ENCODE results near the gene SLC38A1. TPM values are rescaled to one million over a fixed set of nuclear protein-coding genes. Genes with fewer than 3 reads are reported as not detected.

The SLC38A1 gene
- total RNA-seq, 6 donors from 2014 or later = 12.7 to 75.7 (median 49.9) TPM

DNA sequence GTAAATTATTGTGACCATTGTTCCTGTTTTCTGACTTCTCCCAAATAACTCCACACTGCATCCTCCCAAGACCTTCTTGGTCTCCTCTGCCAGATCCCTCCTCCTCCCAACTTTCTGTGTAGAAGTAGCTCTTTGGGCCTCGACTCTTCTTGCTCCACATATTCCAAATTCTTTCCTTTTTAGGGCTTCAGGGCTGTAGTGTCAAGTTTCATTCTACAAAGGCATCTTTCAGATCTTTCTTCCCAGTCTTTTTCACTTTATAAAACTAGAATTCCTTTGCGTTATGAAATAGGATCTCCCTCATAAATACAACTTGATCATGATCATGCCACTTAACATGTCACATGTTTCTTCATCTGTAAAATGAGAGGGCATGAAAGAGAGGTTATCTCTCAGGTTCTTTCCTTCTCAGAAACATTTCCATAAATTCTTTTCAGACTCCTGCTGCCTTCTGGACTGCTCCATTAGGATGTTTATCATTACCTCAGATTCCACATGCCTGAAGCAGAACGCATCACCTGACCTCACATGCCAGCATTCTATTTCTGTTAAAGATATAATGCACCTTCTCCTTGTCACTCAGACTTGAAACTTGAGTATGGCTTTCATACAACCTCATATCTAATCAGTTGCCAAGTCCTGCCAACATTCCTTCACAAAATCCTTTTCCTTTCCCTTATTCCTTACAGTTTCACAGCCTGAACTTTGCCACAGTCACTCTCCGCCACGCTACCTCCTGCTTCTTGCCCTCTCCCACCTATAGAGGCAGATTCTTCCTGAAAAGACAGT, 8.5 kb downstream of the SLC38A1 start:
- no peak overlapping the region for H3K27ac ChIP-seq
- peaks cover 0 to 11% (median 3%) of the 10 kb centered on the region in 4 donors for H3K4me1 ChIP-seq
- 57 to 70% methylated on average over 5 of the region's 5 CpGs for WGBS, 2 donors
- no peak for DNase-seq
- no peak overlapping the region for H3K4me3 ChIP-seq
- H3K36me3 ChIP-seq = no peaks in the 10 kb centered on the region
- no peak for ATAC-seq (ENCODE audit: low FRiP score in 2 of 2)
- H3K27me3 ChIP-seq = no peaks in the 10 kb centered on the region
- TF ChIP-seq POLR2A (IDR thresholded peaks at IDR 0.05) (no peak), EP300 (IDR thresholded peaks at IDR 0.05) (no peak), CTCF (IDR thresholded peaks at IDR 0.05) (no peak), POLR2AphosphoS5 (IDR thresholded peaks at IDR 0.05) (no peak)
- no peaks in the 10 kb centered on the region for H3K9me3 ChIP-seq

DNA sequence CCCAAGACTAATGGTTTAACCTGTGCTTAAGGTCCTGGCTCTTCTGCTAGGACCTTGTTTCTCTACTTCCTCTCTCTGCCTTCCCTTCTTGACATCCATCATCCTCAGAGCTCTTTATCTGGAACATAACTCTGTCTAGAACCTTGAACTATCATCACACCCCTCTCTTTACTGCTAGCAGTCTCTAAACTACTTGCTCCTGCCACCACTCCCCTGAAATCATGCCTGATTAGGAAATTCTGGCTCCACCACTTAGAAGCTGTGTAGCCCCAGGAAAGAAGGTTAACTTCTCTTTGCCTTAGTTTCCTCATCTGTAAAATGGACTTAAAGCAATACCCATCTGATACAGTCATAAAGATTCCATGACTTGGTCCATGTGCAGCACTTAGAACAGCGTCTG, 9.1 kb downstream of the SLC38A1 start:
- 67 to 82% methylated on average over 1 of the region's 1 CpG for WGBS, 2 donors
- H3K27ac ChIP-seq = no peak overlapping the region

DNA sequence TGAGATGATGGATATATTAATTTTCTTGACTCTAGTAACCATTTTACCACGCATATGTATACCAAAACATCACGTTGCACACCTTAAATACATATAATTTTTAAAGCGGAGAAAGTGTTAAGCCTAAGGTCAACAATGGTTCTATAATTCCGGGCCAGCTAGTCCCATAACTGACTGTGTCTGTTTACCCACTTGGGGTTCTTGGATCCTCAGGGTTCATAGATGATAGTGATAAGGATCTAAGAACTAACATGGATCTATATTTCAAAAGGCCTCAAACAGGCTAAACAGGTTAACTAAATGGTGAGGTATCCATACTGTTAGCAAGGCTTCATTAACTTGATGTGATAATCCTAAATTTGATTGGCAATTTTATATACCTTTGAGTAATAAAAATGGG, 9.8 kb downstream of the SLC38A1 start:
- Histone ChIP-seq H3K9me3 (no peaks in the 10 kb centered on the region), H3K36me3 (no peaks in the 10 kb centered on the region), H3K4me3 (no peak overlapping the region), H3K27me3 (no peaks in the 10 kb centered on the region), H3K27ac (no peak overlapping the region), H3K4me1 (peaks cover 0 to 11% (median 3%) of the 10 kb centered on the region in 4 donors)
- WGBS, 2 donors = 81 to 88% methylated on average over 4 of the region's 4 CpGs
- no peak for DNase-seq
- no peak for TF ChIP-seq POLR2A (IDR thresholded peaks at IDR 0.05)
- TF ChIP-seq POLR2AphosphoS5 (IDR thresholded peaks at IDR 0.05) = no peak
- no peak for TF ChIP-seq CTCF (IDR thresholded peaks at IDR 0.05)
- TF ChIP-seq EP300 (IDR thresholded peaks at IDR 0.05) = no peak
- no peak for ATAC-seq (ENCODE audit: low FRiP score in 2 of 2)

More for the DNA sequence above, 9.1 kb downstream of the SLC38A1 start:
- Histone ChIP-seq H3K4me1 (peaks cover 0 to 11% (median 3%) of the 10 kb centered on the region in 4 donors), H3K27me3 (no peaks in the 10 kb centered on the region), H3K4me3 (no peak overlapping the region), H3K9me3 (no peaks in the 10 kb centered on the region), H3K36me3 (no peaks in the 10 kb centered on the region)
- ATAC-seq (ENCODE audit: low FRiP score in 2 of 2) (no peak), DNase-seq (no peak)
- TF ChIP-seq CTCF (IDR thresholded peaks at IDR 0.05) (no peak), EP300 (IDR thresholded peaks at IDR 0.05) (no peak), POLR2A (IDR thresholded peaks at IDR 0.05) (no peak), POLR2AphosphoS5 (IDR thresholded peaks at IDR 0.05) (no peak)

- no peaks in the 10 kb centered on the region for H3K27me3 ChIP-seq
- no peak overlapping the region for H3K4me3 ChIP-seq
- peaks cover 0 to 3% (median 0%) of the 10 kb centered on the region in 4 donors for H3K36me3 ChIP-seq
- H3K9me3 ChIP-seq = no peaks in the 10 kb centered on the region
- no peak overlapping the region for H3K27ac ChIP-seq
- peaks cover 0 to 11% (median 3%) of the 10 kb centered on the region in 4 donors for H3K4me1 ChIP-seq
- DNase-seq (no peak), ATAC-seq (ENCODE audit: low FRiP score in 2 of 2) (no peak)
- TF ChIP-seq EP300 (IDR thresholded peaks at IDR 0.05) = no peak
- no peak for TF ChIP-seq POLR2A (IDR thresholded peaks at IDR 0.05)
- TF ChIP-seq POLR2AphosphoS5 (IDR thresholded peaks at IDR 0.05) = no peak
- TF ChIP-seq CTCF (IDR thresholded peaks at IDR 0.05) = no peak
- WGBS, 2 donors = 85 to 86% methylated on average over 2 of the region's 2 CpGs
These were observed 10.7 kb downstream of the SLC38A1 start for GRCh38 chr12:46258129-46258528.

DNA sequence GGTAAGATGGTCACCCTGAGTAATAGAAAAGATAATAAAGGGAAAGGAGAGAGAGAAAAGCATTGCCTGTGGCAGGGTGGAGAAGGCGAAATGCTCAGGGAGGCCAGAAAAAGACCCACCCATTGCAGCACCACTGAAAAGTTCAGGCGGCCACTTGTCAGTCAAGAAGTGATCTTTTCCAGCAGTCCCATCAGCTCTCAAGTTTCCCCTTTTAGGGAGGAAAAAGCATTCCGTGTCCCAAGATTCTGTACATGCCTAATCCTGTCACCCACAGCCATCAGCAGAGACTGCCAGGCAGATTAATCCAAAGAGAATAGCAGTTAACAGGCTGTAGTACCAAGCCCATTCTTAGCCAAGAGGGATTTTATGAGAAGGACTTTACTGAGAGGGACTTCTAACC, 11.9 kb downstream of the SLC38A1 start:
- Histone ChIP-seq H3K4me1 (peaks cover 0 to 11% (median 3%) of the 10 kb centered on the region in 4 donors), H3K9me3 (no peaks in the 10 kb centered on the region), H3K27me3 (no peaks in the 10 kb centered on the region), H3K27ac (no peak overlapping the region), H3K36me3 (peaks cover 0 to 3% (median 0%) of the 10 kb centered on the region in 4 donors), H3K4me3 (no peak overlapping the region)
- 89 to 92% methylated on average over 3 of the region's 3 CpGs for WGBS, 2 donors
- DNase-seq (no peak), ATAC-seq (ENCODE audit: low FRiP score in 2 of 2) (no peak)
- no peak for TF ChIP-seq POLR2A (IDR thresholded peaks at IDR 0.05)
- TF ChIP-seq EP300 (IDR thresholded peaks at IDR 0.05) = no peak
- TF ChIP-seq POLR2AphosphoS5 (IDR thresholded peaks at IDR 0.05) = no peak
- no peak for TF ChIP-seq CTCF (IDR thresholded peaks at IDR 0.05)

Measured in upper lobe of left lung (tissue), 6 donors.